Erythroblast (primary cell): ENCODE data around the gene FSTL4.

Experiments
- GATA1 ChIP-seq: IDR thresholded peaks from 2 replicates; pipeline ENCODE4 v1.6.1; 2011; ENCODE audit warnings: low read depth, mild to moderate bottlenecking, control low read depth, low read length, moderate library complexity
- POLR2A ChIP-seq: IDR thresholded peaks from 2 replicates; pipeline ENCODE4 v1.6.1; 2011; ENCODE audit warnings: mild to moderate bottlenecking, low read length

DNA sequence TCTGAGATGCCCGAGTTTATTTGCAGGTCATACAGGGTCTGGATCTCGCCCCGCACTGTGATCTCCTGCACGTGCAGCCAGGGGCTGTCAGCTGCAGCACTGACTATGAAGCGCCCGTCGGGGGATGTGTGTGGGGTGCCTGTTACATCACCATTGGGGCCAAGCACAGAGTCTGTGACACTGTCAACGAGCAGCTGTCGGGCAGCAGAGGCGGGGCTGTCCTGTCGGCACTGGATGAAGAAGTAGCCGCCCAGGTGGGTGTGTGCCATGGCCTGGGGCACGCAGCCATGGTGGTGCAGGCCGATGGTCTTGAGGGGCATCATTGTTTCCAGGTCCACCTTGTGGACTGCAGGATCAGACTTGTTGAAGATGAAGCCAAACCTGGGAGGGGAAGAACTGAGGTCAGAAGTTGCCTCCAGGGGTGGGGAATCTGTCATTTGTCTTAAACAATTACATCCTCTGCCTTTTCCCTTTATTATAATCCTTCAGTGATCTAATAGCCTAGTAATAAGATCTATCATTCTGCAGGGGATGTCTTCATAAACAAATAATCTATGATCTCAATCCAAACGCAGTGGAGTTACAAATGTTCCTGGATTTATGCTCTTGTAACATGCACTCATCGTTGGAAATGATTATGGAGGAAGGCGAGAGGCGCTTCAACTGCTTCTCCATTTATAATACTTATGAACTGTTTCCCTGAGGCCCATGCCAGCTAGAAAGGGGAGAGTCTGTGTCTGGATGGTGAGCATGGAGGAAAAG lies 412.7 kb downstream of the FSTL4 start:
- no peak for TF ChIP-seq POLR2A
- no peak for TF ChIP-seq GATA1
